Activated CD8-positive, alpha-beta memory T cell treated with anti-CD3 and anti-CD28 coated beads for 36 hours (primary cell): ENCODE results near the gene NAV2. TPM values are rescaled to one million over a fixed set of nuclear protein-coding genes. Genes with fewer than 3 reads are reported as not detected.

ENCODE experiments used
- CTCF ChIA-PET: fragments of 350-600 bp; sonication (Branson Sonifier 250); formaldehyde crosslinking; loops from one replicate; lab custom pipeline; 2021; ENCODE audit warnings: antibody characterized with exemption; lab: Charles Lee
- POLR2A ChIA-PET: fragments of 350-600 bp; sonication (Branson Sonifier 250); formaldehyde crosslinking; loops from one replicate; lab custom pipeline; 2021; ENCODE audit warnings: antibody characterized with exemption; lab: Charles Lee
- total RNA-seq, 2 experiments: library from RNA; stranded (reverse); gene quantifications; one replicate each; pipeline ENCODE4 v1.2.3, GENCODE V29; 2021

Gene NAV2
- total RNA-seq, 2 experiments from 2014 or later = 0.23 to 0.25 TPM

- POLR2A ChIA-PET = no interaction called here
- CTCF ChIA-PET = interaction anchor here (0.9 kb wide), 1 partner anchor 23 kb away, joined by 3 read pairs; no protein-coding TSS in a partner anchor
Observed at GRCh38 chr11:20089796-20090653, 377.4 kb downstream of the NAV2 start.

- POLR2A ChIA-PET = no interaction called here
Observed at GRCh38 chr11:20090654-20091374, 378.2 kb downstream of the NAV2 start.

GRCh38 chr11:20093775-20094174 lies 381.1 kb downstream of the NAV2 start:
- ChIA-PET POLR2A (interaction anchor here (0.5 kb wide), 1 partner anchor 277 kb away, joined by 3 read pairs; no protein-coding TSS in a partner anchor), CTCF (no interaction called here)

More at GRCh38 chr11:20090654-20091374, 378.2 kb downstream of the NAV2 start:
- CTCF ChIA-PET = interaction anchor here (0.8 kb wide), 1 partner anchor 190 kb away, joined by 4 read pairs; no protein-coding TSS in a partner anchor

GRCh38 chr11:20095189-20095588 lies 382.6 kb downstream of the NAV2 start:
- POLR2A ChIA-PET = no interaction called here
- CTCF ChIA-PET = no interaction called here

- CTCF ChIA-PET = no interaction called here
Observed at GRCh38 chr11:20097319-20098221, 384.9 kb downstream of the NAV2 start.

GRCh38 chr11:20099527-20099926 lies 386.9 kb downstream of the NAV2 start:
- POLR2A ChIA-PET = no interaction called here

More at GRCh38 chr11:20097319-20098221, 384.9 kb downstream of the NAV2 start:
- POLR2A ChIA-PET = no interaction called here

GRCh38 chr11:20102397-20102796 lies 389.8 kb downstream of the NAV2 start:
- CTCF ChIA-PET = no interaction called here
- POLR2A ChIA-PET = no interaction called here

More at GRCh38 chr11:20099527-20099926, 386.9 kb downstream of the NAV2 start:
- CTCF ChIA-PET = interaction anchor here (0.6 to 1.4 kb wide), 2 partner anchors 9 to 137 kb away, joined by 3 to 4 read pairs; no protein-coding TSS in a partner anchor

GRCh38 chr11:20103281-20103680 lies 390.6 kb downstream of the NAV2 start:
- CTCF ChIA-PET = no interaction called here
- POLR2A ChIA-PET = no interaction called here

GRCh38 chr11:20105427-20105826 lies 392.8 kb downstream of the NAV2 start:
- ChIA-PET CTCF (interaction anchor here (1.5 kb wide), 1 partner anchor 153 kb away, joined by 4 read pairs; no protein-coding TSS in a partner anchor), POLR2A (no interaction called here)

- POLR2A ChIA-PET = no interaction called here
Observed at GRCh38 chr11:20109731-20110445, 397.3 kb downstream of the NAV2 start.

GRCh38 chr11:20110908-20111669 lies 398.5 kb downstream of the NAV2 start:
- POLR2A ChIA-PET = no interaction called here
- CTCF ChIA-PET = interaction anchor here (0.9 to 1.5 kb wide), 2 partner anchors 17 to 20 kb away, joined by 3 read pairs; no protein-coding TSS in a partner anchor

More at GRCh38 chr11:20109731-20110445, 397.3 kb downstream of the NAV2 start:
- CTCF ChIA-PET = no interaction called here

- POLR2A ChIA-PET = no interaction called here
Observed at GRCh38 chr11:20111871-20112270, 399.2 kb downstream of the NAV2 start.

GRCh38 chr11:20112291-20113148 lies 399.9 kb downstream of the NAV2 start:
- POLR2A ChIA-PET = no interaction called here
- CTCF ChIA-PET = interaction anchor here (0.6 to 1.5 kb wide), 5 partner anchors 15 to 207 kb away, joined by 3 to 5 read pairs (median 3); no protein-coding TSS in a partner anchor

More at GRCh38 chr11:20111871-20112270, 399.2 kb downstream of the NAV2 start:
- CTCF ChIA-PET = interaction anchor here (0.9 to 1.5 kb wide), 4 partner anchors 16 to 162 kb away, joined by 3 to 5 read pairs (median 3); no protein-coding TSS in a partner anchor

GRCh38 chr11:20113149-20113438 lies 400.5 kb downstream of the NAV2 start:
- POLR2A ChIA-PET = no interaction called here
- CTCF ChIA-PET = interaction anchor here (0.6 to 1.4 kb wide), 3 partner anchors 23 to 207 kb away, joined by 3 to 5 read pairs (median 3); no protein-coding TSS in a partner anchor

GRCh38 chr11:20114588-20114987 lies 402.0 kb downstream of the NAV2 start:
- POLR2A ChIA-PET = no interaction called here
- CTCF ChIA-PET = no interaction called here

GRCh38 chr11:20116825-20117224 lies 404.2 kb downstream of the NAV2 start:
- CTCF ChIA-PET = interaction anchor here (0.6 kb wide), 1 partner anchor 296 kb away, joined by 3 read pairs; no protein-coding TSS in a partner anchor
- POLR2A ChIA-PET = no interaction called here
